ENCODE results near the gene CDH10.

Gene CDH10

DNA sequence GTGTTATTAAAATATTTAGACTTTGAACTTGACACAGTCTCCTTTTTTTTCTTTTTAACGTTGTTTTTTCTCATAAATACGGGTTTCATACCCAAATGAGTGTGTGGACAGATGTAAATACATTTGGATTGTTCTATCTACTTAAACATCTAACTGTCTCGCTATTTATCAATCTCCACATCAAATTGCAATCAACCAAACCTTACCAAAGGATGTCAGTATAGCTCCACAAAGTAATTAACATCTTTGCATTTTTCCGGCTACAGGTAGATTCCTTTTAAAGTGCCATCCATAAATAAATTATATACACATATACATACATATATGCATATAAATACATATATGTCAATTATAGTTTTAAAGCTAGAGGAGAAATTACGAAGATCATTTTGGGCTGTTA is 705 bp upstream of the CDH10 start:
- TF ChIP-seq, protein P1, sequence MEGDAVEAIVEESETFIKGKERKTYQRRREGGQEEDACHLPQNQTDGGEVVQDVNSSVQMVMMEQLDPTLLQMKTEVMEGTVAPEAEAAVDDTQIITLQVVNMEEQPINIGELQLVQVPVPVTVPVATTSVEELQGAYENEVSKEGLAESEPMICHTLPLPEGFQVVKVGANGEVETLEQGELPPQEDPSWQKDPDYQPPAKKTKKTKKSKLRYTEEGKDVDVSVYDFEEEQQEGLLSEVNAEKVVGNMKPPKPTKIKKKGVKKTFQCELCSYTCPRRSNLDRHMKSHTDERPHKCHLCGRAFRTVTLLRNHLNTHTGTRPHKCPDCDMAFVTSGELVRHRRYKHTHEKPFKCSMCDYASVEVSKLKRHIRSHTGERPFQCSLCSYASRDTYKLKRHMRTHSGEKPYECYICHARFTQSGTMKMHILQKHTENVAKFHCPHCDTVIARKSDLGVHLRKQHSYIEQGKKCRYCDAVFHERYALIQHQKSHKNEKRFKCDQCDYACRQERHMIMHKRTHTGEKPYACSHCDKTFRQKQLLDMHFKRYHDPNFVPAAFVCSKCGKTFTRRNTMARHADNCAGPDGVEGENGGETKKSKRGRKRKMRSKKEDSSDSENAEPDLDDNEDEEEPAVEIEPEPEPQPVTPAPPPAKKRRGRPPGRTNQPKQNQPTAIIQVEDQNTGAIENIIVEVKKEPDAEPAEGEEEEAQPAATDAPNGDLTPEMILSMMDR (conservative IDR thresholded peaks at IDR 0.05), result 0 out of 2 replicates have a peak, but pooled peaks have one; percentile 3
- TF ChIP-seq ZFX (IDR thresholded peaks at IDR 0.05), result no peak
- no peak overlapping the region for H3K27ac ChIP-seq

DNA sequence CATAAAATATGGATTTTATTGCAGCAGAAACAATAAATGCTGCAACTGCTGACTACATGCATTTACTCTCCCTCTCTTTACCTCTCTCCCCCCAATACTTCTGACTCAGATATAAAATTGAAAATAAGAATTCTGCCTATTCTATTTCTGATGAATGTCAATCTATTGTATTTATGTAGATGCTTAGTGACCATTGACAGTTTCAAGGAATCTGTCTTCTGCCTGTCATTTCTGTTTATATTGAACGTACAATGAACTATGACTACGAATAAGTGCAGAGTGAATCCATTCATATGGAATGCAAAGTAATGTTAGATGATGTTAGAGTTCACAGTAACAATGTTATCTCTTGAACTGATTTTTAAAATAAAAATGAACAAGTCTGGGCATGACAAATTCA is 898 bp downstream of the CDH10 start:
- TF ChIP-seq, protein P1 (conservative IDR thresholded peaks at IDR 0.05), result no peak
- TF ChIP-seq ZFX (IDR thresholded peaks at IDR 0.05), result no peak

DNA sequence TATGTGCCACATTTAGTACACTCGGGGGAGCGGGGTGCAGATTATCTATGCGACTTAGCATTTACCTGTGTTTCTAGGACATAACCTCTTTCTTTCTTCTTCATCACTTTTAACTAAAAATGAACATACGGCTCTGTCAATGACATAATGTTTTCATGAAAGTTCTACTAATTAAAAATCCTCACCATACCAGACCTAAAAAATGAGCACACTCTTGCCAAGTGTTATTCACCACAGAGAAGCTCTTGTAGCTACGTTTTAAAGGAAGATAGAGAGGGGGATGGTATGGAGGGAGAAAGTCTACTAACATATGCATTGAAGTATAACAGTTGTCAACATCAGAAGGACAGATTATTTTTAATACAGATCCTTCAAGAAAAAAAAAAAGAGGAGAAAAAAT is 1.6 kb downstream of the CDH10 start:
- TF ChIP-seq, protein P1 (conservative IDR thresholded peaks at IDR 0.05), result no peak
- TF ChIP-seq ZFX (IDR thresholded peaks at IDR 0.05), result no peak

More for the DNA sequence above, 898 bp downstream of the CDH10 start:
- H3K27ac ChIP-seq, result no peak overlapping the region

GRCh38 chr5:24642022-24642421 is 2.8 kb downstream of the CDH10 start:
- no peak for TF ChIP-seq ZFX (IDR thresholded peaks at IDR 0.05)
- TF ChIP-seq, protein P1 (conservative IDR thresholded peaks at IDR 0.05), result peak; percentile 77
- no peak overlapping the region for H3K27ac ChIP-seq

More for the DNA sequence above, 1.6 kb downstream of the CDH10 start:
- H3K27ac ChIP-seq, result no peak overlapping the region

DNA sequence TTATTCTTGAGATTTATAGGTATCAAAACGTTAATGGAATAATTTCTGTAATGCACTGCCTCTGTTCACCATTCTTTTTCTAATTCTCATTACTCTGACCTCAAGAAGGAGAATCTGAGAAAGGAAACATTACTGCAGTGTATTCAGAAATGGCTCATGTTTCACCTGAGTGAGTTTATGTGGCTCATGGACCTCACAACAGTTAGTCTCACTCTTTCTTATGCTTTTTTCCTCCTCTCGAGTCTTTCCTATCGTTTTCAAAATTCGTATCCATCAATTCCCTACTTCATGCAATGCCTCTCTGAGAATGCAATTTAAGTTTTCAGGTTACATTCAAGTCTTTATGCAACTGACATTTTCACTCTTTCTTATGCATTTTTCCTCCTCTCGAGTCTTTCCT is 9.6 kb downstream of the CDH10 start:
- H3K27ac ChIP-seq, result no peak overlapping the region
- no peak for TF ChIP-seq ZFX (IDR thresholded peaks at IDR 0.05)
- TF ChIP-seq, protein P1 (conservative IDR thresholded peaks at IDR 0.05), result no peak

GRCh38 chr5:24633715-24634325 is 11.0 kb downstream of the CDH10 start:
- H3K27ac ChIP-seq, result no peak overlapping the region
- no peak for TF ChIP-seq ZFX (IDR thresholded peaks at IDR 0.05)
- TF ChIP-seq, protein P1 (conservative IDR thresholded peaks at IDR 0.05), result peak; percentile 78

- H3K27ac ChIP-seq, result no peak overlapping the region
- TF ChIP-seq ZFX (IDR thresholded peaks at IDR 0.05), result no peak
- TF ChIP-seq, protein P1 (conservative IDR thresholded peaks at IDR 0.05), result no peak
Measured at GRCh38 chr5:24632353-24632752, 12.4 kb downstream of the CDH10 start.

Measured in C4-2B (cell line).